ENCODE data around the gene NKX6-2. TPM values are rescaled to one million over a fixed set of nuclear protein-coding genes. Genes with fewer than 3 reads are reported as not detected.

NKX6-2 gene
- total and polyA plus RNA-seq, 2 experiments from 2014 or later = 0.03 to 5.0 TPM

- Histone ChIP-seq H3K27ac (no peak overlapping the region), H3K36me3 (replicated peaks; ENCODE audit: insufficient read depth, low read depth) (no peaks in the 10 kb centered on the region), H3K9me2 (replicated peaks; ENCODE audit: insufficient read depth) (no peaks in the 10 kb centered on the region), H3K9me3 (ENCODE audit: low read depth) (no peaks in the 10 kb centered on the region), H3K4me2 (no peak overlapping the region), H3K27me3 (no peaks in the 10 kb centered on the region), H3K79me2 (no peaks in the 10 kb centered on the region), H4K20me1 (ENCODE audit: insufficient read depth, poor library complexity, severe bottlenecking) (no peaks in the 10 kb centered on the region), H3K4me1 (ENCODE audit: insufficient read depth) (no peaks in the 10 kb centered on the region), H3K4me3 (no peak overlapping the region), H2AFZ (no peak overlapping the region)
- no peak for DNase-seq (ENCODE audit: low spot score)
- 82% methylated on average over 27 of the region's 27 CpGs for WGBS (ENCODE audit: low lambda C conversion rate, missing lambda C conversion rate)
- no peak for TF ChIP-seq EZH2phosphoT487 (IDR thresholded peaks at IDR 0.05; ENCODE audit: low read depth, severe bottlenecking, unreplicated experiment)
- TF ChIP-seq EZH2 (IDR thresholded peaks at IDR 0.05; ENCODE audit: borderline replicate concordance) = no peak
- TF ChIP-seq CTCF (IDR thresholded peaks at IDR 0.05; ENCODE audit: poor library complexity) = no peak
Observed at GRCh38 chr10:132742167-132742836, 43.6 kb downstream of the NKX6-2 start.

GRCh38 chr10:132740588-132740987 lies 45.4 kb downstream of the NKX6-2 start:
- Histone ChIP-seq H3K4me2 (no peak overlapping the region), H3K4me1 (ENCODE audit: insufficient read depth) (no peaks in the 10 kb centered on the region), H3K27ac (peak overlapping the region; percentile 74), H2AFZ (no peak overlapping the region), H4K20me1 (ENCODE audit: insufficient read depth, poor library complexity, severe bottlenecking) (no peaks in the 10 kb centered on the region), H3K4me3 (no peak overlapping the region), H3K9me3 (ENCODE audit: low read depth) (no peaks in the 10 kb centered on the region), H3K79me2 (no peaks in the 10 kb centered on the region), H3K9me2 (replicated peaks; ENCODE audit: insufficient read depth) (no peaks in the 10 kb centered on the region), H3K36me3 (replicated peaks; ENCODE audit: insufficient read depth, low read depth) (no peaks in the 10 kb centered on the region), H3K27me3 (no peaks in the 10 kb centered on the region)
- 70% methylated on average over 6 of the region's 6 CpGs for WGBS (ENCODE audit: low lambda C conversion rate, missing lambda C conversion rate)
- DNase-seq (ENCODE audit: low spot score) = no peak
- TF ChIP-seq EZH2 (IDR thresholded peaks at IDR 0.05; ENCODE audit: borderline replicate concordance) (no peak), EZH2phosphoT487 (IDR thresholded peaks at IDR 0.05; ENCODE audit: low read depth, severe bottlenecking, unreplicated experiment) (no peak), CTCF (IDR thresholded peaks at IDR 0.05; ENCODE audit: poor library complexity) (no peak)

- Histone ChIP-seq H3K4me1 (ENCODE audit: insufficient read depth) (no peaks in the 10 kb centered on the region), H3K27ac (no peak overlapping the region), H3K9me3 (ENCODE audit: low read depth) (no peaks in the 10 kb centered on the region), H3K9me2 (replicated peaks; ENCODE audit: insufficient read depth) (no peaks in the 10 kb centered on the region), H3K27me3 (no peaks in the 10 kb centered on the region), H2AFZ (no peak overlapping the region), H3K36me3 (replicated peaks; ENCODE audit: insufficient read depth, low read depth) (no peaks in the 10 kb centered on the region), H3K4me3 (no peak overlapping the region), H3K4me2 (no peak overlapping the region), H4K20me1 (ENCODE audit: insufficient read depth, poor library complexity, severe bottlenecking) (no peaks in the 10 kb centered on the region), H3K79me2 (no peaks in the 10 kb centered on the region)
- DNase-seq (ENCODE audit: low spot score) = no peak
- WGBS (ENCODE audit: low lambda C conversion rate, missing lambda C conversion rate) = 97% methylated on average over 14 of the region's 14 CpGs
- no peak for TF ChIP-seq EZH2 (IDR thresholded peaks at IDR 0.05; ENCODE audit: borderline replicate concordance)
- TF ChIP-seq CTCF (IDR thresholded peaks at IDR 0.05; ENCODE audit: poor library complexity) = no peak
- no peak for TF ChIP-seq EZH2phosphoT487 (IDR thresholded peaks at IDR 0.05; ENCODE audit: low read depth, severe bottlenecking, unreplicated experiment)
Observed at GRCh38 chr10:132739225-132739613, 46.7 kb downstream of the NKX6-2 start.
